Testis (tissue), 2 donors: Measurements from ENCODE around the gene WDR93.
"Not testable (repeated sequence)": the region's sequence is repeated elsewhere in the genome, so short reads cannot be mapped to it uniquely, and the experiment has no call there.

Experiments used
- POLR2A ChIP-seq: fragments of 450-650 bp; IDR thresholded peaks from one replicate; pipeline ENCODE4 v1.6.1; 2017; ENCODE audit warnings: antibody characterized with exemption, mild to moderate bottlenecking, moderate library complexity
- TF ChIP-seq, protein P1 (sequence below), 3 experiments: fragments of 450-650 bp in 2 of 3; fragments of 200-600 bp in 1 of 3; sonication (generic) in 1 of 3; IDR thresholded peaks; one replicate each; pipeline ENCODE4 v1.5.1; 2016 to 2019; ENCODE audit warnings: antibody characterized with exemption in 3 of 3, mild to moderate bottlenecking in 2 of 3, moderate library complexity in 1 of 3

DNA sequence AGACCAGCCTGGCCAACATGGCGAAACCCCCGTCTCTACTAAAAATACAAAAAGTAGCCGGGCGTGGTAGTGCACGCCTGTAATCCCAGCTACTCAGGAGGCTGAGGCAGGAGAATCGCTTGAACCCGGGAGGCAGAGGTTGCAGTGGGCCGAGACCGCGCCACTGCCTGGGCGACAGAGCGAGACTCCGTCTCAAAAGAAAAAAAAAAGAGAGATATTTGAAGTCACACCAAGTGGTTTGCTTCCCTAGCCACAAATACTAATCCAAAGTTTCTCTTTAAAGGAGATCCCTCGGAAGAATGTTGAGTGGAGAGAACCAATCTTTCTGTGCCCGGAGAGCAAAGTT, 708 bp upstream of the WDR93 start:
- TF ChIP-seq, protein P1, sequence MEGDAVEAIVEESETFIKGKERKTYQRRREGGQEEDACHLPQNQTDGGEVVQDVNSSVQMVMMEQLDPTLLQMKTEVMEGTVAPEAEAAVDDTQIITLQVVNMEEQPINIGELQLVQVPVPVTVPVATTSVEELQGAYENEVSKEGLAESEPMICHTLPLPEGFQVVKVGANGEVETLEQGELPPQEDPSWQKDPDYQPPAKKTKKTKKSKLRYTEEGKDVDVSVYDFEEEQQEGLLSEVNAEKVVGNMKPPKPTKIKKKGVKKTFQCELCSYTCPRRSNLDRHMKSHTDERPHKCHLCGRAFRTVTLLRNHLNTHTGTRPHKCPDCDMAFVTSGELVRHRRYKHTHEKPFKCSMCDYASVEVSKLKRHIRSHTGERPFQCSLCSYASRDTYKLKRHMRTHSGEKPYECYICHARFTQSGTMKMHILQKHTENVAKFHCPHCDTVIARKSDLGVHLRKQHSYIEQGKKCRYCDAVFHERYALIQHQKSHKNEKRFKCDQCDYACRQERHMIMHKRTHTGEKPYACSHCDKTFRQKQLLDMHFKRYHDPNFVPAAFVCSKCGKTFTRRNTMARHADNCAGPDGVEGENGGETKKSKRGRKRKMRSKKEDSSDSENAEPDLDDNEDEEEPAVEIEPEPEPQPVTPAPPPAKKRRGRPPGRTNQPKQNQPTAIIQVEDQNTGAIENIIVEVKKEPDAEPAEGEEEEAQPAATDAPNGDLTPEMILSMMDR (IDR thresholded peaks at IDR 0.05): not testable (repeated sequence)
- not testable (repeated sequence) for TF ChIP-seq POLR2A
